Neural crest cell (in vitro differentiated cells): ENCODE results near the gene WNT5A. TPM values are rescaled to one million over a fixed set of nuclear protein-coding genes. Genes with fewer than 3 reads are reported as not detected.

Experiments
- DNase-seq: peaks from one replicate; pipeline ENCODE4 v3.0.0; 2021; ENCODE audit warnings: low read depth, mixed read lengths, low spot score
- H3K27ac Mint-ChIP-seq: one replicate; pipeline ENCODE4 v1.8.0; 2021; ENCODE audit warnings: mild to moderate bottlenecking, mixed read lengths; ENCODE audit not compliant: unreplicated experiment
- H3K27me3 Mint-ChIP-seq: 2 replicates; pipeline ENCODE4 v1.8.0; 2021; ENCODE audit warnings: low read depth, mild to moderate bottlenecking, mixed read lengths
- H3K36me3 Mint-ChIP-seq: 2 replicates; pipeline ENCODE4 v1.8.0; 2021; ENCODE audit warnings: low read depth, mild to moderate bottlenecking, mixed read lengths
- H3K4me1 Mint-ChIP-seq: 2 replicates; pipeline ENCODE4 v1.8.0; 2021; ENCODE audit warnings: mixed read lengths
- H3K4me3 Mint-ChIP-seq: one replicate; pipeline ENCODE4 v1.8.0; 2021; ENCODE audit warnings: mild to moderate bottlenecking, mixed read lengths
- H3K9me3 Mint-ChIP-seq: 2 replicates; pipeline ENCODE4 v1.8.0; 2021; ENCODE audit warnings: mixed read lengths
- total RNA-seq: library from RNA; stranded (reverse); gene quantifications from 2 replicates; pipeline ENCODE4 v1.2.1, GENCODE V29; 2021
- TF ChIP-seq, protein P1 (sequence below): fragments of 200-600 bp; sonication (generic); conservative IDR thresholded peaks from 2 replicates; pipeline ENCODE4 v1.5.0; 2021; ENCODE audit warnings: antibody characterized with exemption, mild to moderate bottlenecking

Gene WNT5A
- total RNA-seq, 1 donor from 2014 or later: 14.4 TPM

DNA sequence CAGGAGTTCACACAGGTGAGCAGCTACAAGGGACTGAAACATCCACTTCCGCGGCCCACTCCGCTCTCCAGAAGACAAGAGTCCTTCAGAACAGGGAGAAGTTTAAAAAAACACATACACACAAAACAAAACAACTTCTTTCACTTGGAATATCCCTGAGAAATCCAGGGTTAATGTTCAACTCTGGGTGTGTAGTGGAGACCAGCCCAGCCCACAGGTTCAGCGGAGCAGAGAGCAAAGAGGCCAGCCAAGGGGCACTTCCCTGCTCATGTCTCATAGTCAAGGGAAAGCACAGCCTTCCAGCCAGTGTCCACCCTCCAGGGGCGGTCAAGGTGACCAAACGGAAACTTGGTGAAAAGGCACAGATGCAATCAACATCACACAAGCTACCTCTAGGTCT lies 41.6 kb downstream of the WNT5A start:
- Mint-ChIP-seq H3K36me3 (no peaks in the 10 kb centered on the region), H3K27ac (no peak overlapping the region), H3K4me1 (no peaks in the 10 kb centered on the region), H3K27me3 (no peaks in the 10 kb centered on the region), H3K4me3 (no peak overlapping the region), H3K9me3 (no peaks in the 10 kb centered on the region)
- DNase-seq: no peak
- TF ChIP-seq, protein P1, sequence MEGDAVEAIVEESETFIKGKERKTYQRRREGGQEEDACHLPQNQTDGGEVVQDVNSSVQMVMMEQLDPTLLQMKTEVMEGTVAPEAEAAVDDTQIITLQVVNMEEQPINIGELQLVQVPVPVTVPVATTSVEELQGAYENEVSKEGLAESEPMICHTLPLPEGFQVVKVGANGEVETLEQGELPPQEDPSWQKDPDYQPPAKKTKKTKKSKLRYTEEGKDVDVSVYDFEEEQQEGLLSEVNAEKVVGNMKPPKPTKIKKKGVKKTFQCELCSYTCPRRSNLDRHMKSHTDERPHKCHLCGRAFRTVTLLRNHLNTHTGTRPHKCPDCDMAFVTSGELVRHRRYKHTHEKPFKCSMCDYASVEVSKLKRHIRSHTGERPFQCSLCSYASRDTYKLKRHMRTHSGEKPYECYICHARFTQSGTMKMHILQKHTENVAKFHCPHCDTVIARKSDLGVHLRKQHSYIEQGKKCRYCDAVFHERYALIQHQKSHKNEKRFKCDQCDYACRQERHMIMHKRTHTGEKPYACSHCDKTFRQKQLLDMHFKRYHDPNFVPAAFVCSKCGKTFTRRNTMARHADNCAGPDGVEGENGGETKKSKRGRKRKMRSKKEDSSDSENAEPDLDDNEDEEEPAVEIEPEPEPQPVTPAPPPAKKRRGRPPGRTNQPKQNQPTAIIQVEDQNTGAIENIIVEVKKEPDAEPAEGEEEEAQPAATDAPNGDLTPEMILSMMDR: no peak

DNA sequence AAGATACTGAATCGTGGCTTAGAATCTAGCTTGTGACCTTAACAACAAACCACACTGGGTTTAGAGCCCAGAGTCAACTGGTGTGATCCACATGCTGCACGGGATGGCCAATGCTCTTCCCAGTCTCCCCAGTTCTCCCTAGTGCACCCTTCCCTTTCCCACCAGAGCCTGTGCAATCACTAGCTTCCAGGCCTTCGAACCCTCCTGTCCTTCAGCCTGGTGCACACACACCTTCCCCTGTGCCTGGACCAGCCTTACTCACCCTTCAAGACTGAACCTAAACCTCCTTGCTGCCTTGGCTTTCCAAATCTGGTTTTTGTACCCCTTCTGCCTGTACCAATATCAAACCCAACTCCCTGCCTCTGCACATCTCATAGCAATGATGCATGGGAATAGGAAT lies 43.8 kb downstream of the WNT5A start:
- TF ChIP-seq, protein P1: no peak
- H3K9me3 Mint-ChIP-seq: no peaks in the 10 kb centered on the region
- H3K36me3 Mint-ChIP-seq: no peaks in the 10 kb centered on the region
- no peak for DNase-seq
- H3K4me1 Mint-ChIP-seq: no peaks in the 10 kb centered on the region
- no peak overlapping the region for H3K27ac Mint-ChIP-seq
- H3K4me3 Mint-ChIP-seq: no peak overlapping the region
- H3K27me3 Mint-ChIP-seq: no peaks in the 10 kb centered on the region

DNA sequence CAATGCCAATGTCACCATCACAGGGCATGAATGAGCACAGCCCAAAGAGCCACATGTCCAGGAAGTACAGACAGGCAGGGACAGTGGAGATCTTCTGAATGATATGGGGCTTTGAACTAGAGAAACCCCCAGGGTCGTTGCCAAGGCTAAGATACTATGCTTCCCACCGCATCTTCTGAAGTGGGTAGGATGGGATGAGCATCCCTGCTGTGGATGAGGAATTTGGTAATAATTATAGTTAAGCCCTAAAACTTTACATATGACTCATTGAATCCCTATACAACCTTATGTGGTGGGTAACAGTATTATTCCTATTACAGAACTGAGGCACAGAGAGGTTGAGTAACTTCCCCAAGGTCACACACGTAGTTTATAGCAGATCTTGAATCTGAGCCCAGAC lies 44.2 kb downstream of the WNT5A start:
- Mint-ChIP-seq H3K4me1 (no peaks in the 10 kb centered on the region), H3K27me3 (no peaks in the 10 kb centered on the region), H3K4me3 (no peak overlapping the region), H3K9me3 (no peaks in the 10 kb centered on the region), H3K27ac (no peak overlapping the region), H3K36me3 (no peaks in the 10 kb centered on the region)
- no peak for DNase-seq
- TF ChIP-seq, protein P1: no peak

DNA sequence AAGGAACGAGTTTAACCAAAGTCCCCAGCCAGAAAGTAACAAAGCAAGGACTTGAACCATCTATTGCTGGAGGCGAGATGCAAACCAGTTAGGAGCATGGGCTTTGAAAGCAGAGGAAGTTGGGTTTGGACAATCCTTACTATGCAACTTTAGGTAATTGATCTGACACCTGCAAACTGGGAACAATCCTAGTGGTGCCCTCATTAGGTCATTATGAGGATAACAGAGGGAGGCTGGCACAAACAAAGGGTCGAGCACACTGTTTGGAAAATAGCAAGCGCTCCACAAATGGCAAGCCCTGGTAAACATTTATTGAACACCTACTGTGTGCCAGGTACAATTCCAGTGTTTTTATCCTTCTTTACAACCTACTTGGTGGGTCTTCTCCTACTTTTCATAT lies 45.6 kb downstream of the WNT5A start:
- Mint-ChIP-seq H3K36me3 (no peaks in the 10 kb centered on the region), H3K4me1 (no peaks in the 10 kb centered on the region), H3K27ac (no peak overlapping the region), H3K27me3 (no peaks in the 10 kb centered on the region), H3K9me3 (no peaks in the 10 kb centered on the region), H3K4me3 (no peak overlapping the region)
- TF ChIP-seq, protein P1: no peak
- DNase-seq: no peak

DNA sequence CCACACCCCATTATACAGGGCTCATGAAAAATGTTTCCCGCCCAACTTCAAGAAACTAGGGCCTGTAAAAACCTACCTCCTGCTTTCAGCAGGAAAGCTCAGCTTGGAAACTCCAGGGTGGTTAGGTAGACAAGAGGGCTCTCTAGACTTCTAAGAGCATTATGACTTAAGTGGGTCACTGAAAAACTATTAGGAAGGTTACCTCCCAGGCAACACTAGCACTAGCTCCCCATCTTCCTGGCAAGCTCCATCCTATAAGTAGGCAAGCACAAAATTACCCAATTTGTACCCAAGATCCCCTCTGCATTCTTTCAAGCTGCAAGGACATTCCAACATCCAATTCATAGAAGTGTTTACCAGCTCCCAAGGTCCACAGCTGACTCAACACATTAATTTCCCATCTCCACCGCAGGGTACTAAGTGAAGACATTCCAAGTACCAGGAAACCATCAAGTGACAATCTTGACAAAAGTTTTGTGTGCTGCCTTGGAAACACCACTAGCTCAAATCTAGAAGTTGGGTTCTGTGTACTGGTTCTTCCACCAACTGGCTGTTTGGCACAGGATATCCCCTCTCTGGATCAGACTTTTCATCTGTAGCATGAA lies 46.9 kb downstream of the WNT5A start:
- Mint-ChIP-seq H3K4me3 (no peak overlapping the region), H3K36me3 (no peaks in the 10 kb centered on the region), H3K27ac (no peak overlapping the region), H3K9me3 (no peaks in the 10 kb centered on the region), H3K4me1 (no peaks in the 10 kb centered on the region), H3K27me3 (no peaks in the 10 kb centered on the region)
- no peak for DNase-seq
- TF ChIP-seq, protein P1: no peak

DNA sequence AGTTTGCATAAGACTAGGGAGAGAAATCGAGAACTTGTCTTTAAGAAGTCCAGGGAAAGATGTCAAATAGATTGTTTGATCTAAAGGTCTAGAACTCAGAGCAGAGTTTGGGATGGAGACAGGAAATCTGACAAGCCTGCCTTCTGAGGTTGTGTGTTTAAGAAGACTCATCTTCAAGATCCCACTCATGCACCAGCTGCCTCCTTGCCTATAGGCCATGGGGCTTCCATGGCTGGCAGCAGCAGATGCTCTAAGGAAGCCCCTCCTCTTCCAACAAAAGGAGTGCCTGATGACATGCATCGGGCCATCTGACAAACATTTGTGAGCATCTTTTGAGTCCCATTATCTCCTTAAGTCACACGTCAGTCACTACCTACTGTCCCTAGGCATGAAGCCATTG lies 47.4 kb downstream of the WNT5A start:
- TF ChIP-seq, protein P1: no peak
- Mint-ChIP-seq H3K27ac (no peak overlapping the region), H3K36me3 (no peaks in the 10 kb centered on the region), H3K4me1 (no peaks in the 10 kb centered on the region), H3K9me3 (no peaks in the 10 kb centered on the region), H3K4me3 (no peak overlapping the region), H3K27me3 (no peaks in the 10 kb centered on the region)
- no peak for DNase-seq
